ENCODE measurements around the gene HDAC9. TPM values are rescaled to one million over a fixed set of nuclear protein-coding genes. Genes with fewer than 3 reads are reported as not detected.

Gene HDAC9
- polyA plus RNA-seq, 2 of the 4 experiments (the other 2 are of a cell fraction): 0.05 to 0.26 TPM

- no peak for FAIRE-seq
- no peak overlapping the region for H3K27ac ChIP-seq
- ChIA-PET POLR2A (no interaction called here), CTCF (no interaction called here)
- TF ChIP-seq MYC (IDR thresholded peaks at IDR 0.05; ENCODE audit: borderline replicate concordance, low read length): no peak
- no peak for TF ChIP-seq POLR2A (IDR thresholded peaks at IDR 0.05; ENCODE audit: low read length)
- TF ChIP-seq RNF2 (IDR thresholded peaks at IDR 0.05; ENCODE audit: borderline replicate concordance, low read depth): no peak
- no peak for TF ChIP-seq RFX5 (IDR thresholded peaks at IDR 0.05)
- no peak for TF ChIP-seq NR3C1 (IDR thresholded peaks at IDR 0.05)
- no peak for TF ChIP-seq MAZ (IDR thresholded peaks at IDR 0.05; ENCODE audit: borderline replicate concordance, low read depth, low read length)
- no peak for TF ChIP-seq CHD2 (IDR thresholded peaks at IDR 0.05; ENCODE audit: low read length, partially characterized antibody)
- TF ChIP-seq, protein P1, sequence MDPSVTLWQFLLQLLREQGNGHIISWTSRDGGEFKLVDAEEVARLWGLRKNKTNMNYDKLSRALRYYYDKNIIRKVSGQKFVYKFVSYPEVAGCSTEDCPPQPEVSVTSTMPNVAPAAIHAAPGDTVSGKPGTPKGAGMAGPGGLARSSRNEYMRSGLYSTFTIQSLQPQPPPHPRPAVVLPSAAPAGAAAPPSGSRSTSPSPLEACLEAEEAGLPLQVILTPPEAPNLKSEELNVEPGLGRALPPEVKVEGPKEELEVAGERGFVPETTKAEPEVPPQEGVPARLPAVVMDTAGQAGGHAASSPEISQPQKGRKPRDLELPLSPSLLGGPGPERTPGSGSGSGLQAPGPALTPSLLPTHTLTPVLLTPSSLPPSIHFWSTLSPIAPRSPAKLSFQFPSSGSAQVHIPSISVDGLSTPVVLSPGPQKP (IDR thresholded peaks at IDR 0.05; ENCODE audit: low read depth, low read length): no peak
- TF ChIP-seq, protein P2, sequence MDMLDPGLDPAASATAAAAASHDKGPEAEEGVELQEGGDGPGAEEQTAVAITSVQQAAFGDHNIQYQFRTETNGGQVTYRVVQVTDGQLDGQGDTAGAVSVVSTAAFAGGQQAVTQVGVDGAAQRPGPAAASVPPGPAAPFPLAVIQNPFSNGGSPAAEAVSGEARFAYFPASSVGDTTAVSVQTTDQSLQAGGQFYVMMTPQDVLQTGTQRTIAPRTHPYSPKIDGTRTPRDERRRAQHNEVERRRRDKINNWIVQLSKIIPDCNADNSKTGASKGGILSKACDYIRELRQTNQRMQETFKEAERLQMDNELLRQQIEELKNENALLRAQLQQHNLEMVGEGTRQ (IDR thresholded peaks at IDR 0.05): no peak
- TF ChIP-seq POLR2AphosphoS2 (conservative IDR thresholded peaks at IDR 0.05; ENCODE audit: low read length): no peak
- no peak for TF ChIP-seq EP300 (IDR thresholded peaks at IDR 0.05)
- TF ChIP-seq GATA3 (IDR thresholded peaks at IDR 0.05; ENCODE audit: borderline replicate concordance): no peak
- no peak for TF ChIP-seq HOXA7 (CRISPR knock-in tag; IDR thresholded peaks at IDR 0.05)
- H3K9me3 ChIP-seq: no peaks in the 10 kb centered on the region
- 46% methylated on average over 3 of the region's 3 CpGs for WGBS (ENCODE audit: missing lambda C conversion rate)
- DNase-seq (ENCODE audit: low read depth in 1 of 2, low spot score in 1 of 2): no peak
- no peak for ATAC-seq
- no peak overlapping the region for H3K4me3 ChIP-seq
- H3K4me1 ChIP-seq: no peaks in the 10 kb centered on the region
- H3K4me2 ChIP-seq: no peak overlapping the region
These were observed 1.1 kb upstream of the HDAC9 start for GRCh38 chr7:18494406-18494805.

GRCh38 chr7:18494821-18495408 lies 634 bp upstream of the HDAC9 start:
- FAIRE-seq (no peak), DNase-seq (ENCODE audit: low read depth in 1 of 2, low spot score in 1 of 2) (no peak), ATAC-seq (no peak)
- no peak overlapping the region for H3K4me2 ChIP-seq
- no peak overlapping the region for H3K27ac ChIP-seq
- TF ChIP-seq TP53 (CRISPR knock-in tag; IDR thresholded peaks at IDR 0.05) (no peak), ZFP36 (IDR thresholded peaks at IDR 0.05; ENCODE audit: borderline replicate concordance, partially characterized antibody) (no peak), NPAS2 (CRISPR knock-in tag; IDR thresholded peaks at IDR 0.05; ENCODE audit: borderline replicate concordance) (no peak)
- TF ChIP-seq, protein P3, sequence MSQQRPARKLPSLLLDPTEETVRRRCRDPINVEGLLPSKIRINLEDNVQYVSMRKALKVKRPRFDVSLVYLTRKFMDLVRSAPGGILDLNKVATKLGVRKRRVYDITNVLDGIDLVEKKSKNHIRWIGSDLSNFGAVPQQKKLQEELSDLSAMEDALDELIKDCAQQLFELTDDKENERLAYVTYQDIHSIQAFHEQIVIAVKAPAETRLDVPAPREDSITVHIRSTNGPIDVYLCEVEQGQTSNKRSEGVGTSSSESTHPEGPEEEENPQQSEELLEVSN (IDR thresholded peaks at IDR 0.05; ENCODE audit: borderline replicate concordance, low read depth): no peak
- ChIA-PET CTCF (no interaction called here), POLR2A (no interaction called here)
- no peaks in the 10 kb centered on the region for H3K9me3 ChIP-seq
- H3K4me3 ChIP-seq: no peak overlapping the region
- no peaks in the 10 kb centered on the region for H3K4me1 ChIP-seq
- WGBS (ENCODE audit: missing lambda C conversion rate): 60% methylated on average over 3 of the region's 3 CpGs

GRCh38 chr7:18496341-18496700 lies 772 bp downstream of the HDAC9 start:
- Histone ChIP-seq H3K4me3 (no peak overlapping the region), H3K27ac (no peak overlapping the region), H3K4me1 (no peaks in the 10 kb centered on the region), H3K4me2 (peak overlapping the region; percentile 6; the same call in 1 of the 3 replicates), H3K9me3 (no peaks in the 10 kb centered on the region)
- ChIA-PET CTCF (no interaction called here), POLR2A (no interaction called here)
- TF ChIP-seq HOXB5 (CRISPR knock-in tag; IDR thresholded peaks at IDR 0.05) (no peak), CTCF (IDR thresholded peaks at IDR 0.05) (no peak), KDM5A (IDR thresholded peaks at IDR 0.05) (no peak), MYC (IDR thresholded peaks at IDR 0.05; ENCODE audit: borderline replicate concordance, low read length) (no peak), CBX8 (IDR thresholded peaks at IDR 0.05) (no peak), FOSL2 (IDR thresholded peaks at IDR 0.05) (no peak), FOSL2 (CRISPR knock-in tag; IDR thresholded peaks at IDR 0.05) (no peak), FOXS1 (CRISPR knock-in tag; IDR thresholded peaks at IDR 0.05) (no peak), RFX5 (IDR thresholded peaks at IDR 0.05) (no peak)
- TF ChIP-seq, protein P1 (IDR thresholded peaks at IDR 0.05; ENCODE audit: low read depth, low read length): no peak
- FAIRE-seq: no peak
- DNase-seq (ENCODE audit: low read depth in 1 of 2, low spot score in 1 of 2): no peak
- 49% methylated on average over 3 of the region's 3 CpGs for WGBS (ENCODE audit: missing lambda C conversion rate)
- no peak for ATAC-seq
